Measurements from ENCODE around the gene SNTN.

- TF ChIP-seq EZH2 (IDR thresholded peaks at IDR 0.05; ENCODE audit: borderline replicate concordance, insufficient read depth, low read length, poor library complexity, severe bottlenecking) (no peak), EP300 (conservative IDR thresholded peaks at IDR 0.05; ENCODE audit: poor library complexity, severe bottlenecking) (no peak), CTCF (IDR thresholded peaks at IDR 0.05; ENCODE audit: poor library complexity, severe bottlenecking) (no peak), SMC3 (conservative IDR thresholded peaks at IDR 0.05; ENCODE audit: poor library complexity) (no peak), POLR2AphosphoS5 (IDR thresholded peaks at IDR 0.05) (no peak), MXI1 (conservative IDR thresholded peaks at IDR 0.05; ENCODE audit: poor library complexity, severe bottlenecking) (no peak), RAD21 (conservative IDR thresholded peaks at IDR 0.05) (no peak)
- TF ChIP-seq, protein P1, sequence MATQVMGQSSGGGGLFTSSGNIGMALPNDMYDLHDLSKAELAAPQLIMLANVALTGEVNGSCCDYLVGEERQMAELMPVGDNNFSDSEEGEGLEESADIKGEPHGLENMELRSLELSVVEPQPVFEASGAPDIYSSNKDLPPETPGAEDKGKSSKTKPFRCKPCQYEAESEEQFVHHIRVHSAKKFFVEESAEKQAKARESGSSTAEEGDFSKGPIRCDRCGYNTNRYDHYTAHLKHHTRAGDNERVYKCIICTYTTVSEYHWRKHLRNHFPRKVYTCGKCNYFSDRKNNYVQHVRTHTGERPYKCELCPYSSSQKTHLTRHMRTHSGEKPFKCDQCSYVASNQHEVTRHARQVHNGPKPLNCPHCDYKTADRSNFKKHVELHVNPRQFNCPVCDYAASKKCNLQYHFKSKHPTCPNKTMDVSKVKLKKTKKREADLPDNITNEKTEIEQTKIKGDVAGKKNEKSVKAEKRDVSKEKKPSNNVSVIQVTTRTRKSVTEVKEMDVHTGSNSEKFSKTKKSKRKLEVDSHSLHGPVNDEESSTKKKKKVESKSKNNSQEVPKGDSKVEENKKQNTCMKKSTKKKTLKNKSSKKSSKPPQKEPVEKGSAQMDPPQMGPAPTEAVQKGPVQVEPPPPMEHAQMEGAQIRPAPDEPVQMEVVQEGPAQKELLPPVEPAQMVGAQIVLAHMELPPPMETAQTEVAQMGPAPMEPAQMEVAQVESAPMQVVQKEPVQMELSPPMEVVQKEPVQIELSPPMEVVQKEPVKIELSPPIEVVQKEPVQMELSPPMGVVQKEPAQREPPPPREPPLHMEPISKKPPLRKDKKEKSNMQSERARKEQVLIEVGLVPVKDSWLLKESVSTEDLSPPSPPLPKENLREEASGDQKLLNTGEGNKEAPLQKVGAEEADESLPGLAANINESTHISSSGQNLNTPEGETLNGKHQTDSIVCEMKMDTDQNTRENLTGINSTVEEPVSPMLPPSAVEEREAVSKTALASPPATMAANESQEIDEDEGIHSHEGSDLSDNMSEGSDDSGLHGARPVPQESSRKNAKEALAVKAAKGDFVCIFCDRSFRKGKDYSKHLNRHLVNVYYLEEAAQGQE (IDR thresholded peaks at IDR 0.05; ENCODE audit: borderline replicate concordance) = no peak
These were observed 22.1 kb downstream of the SNTN start for GRCh38 chr3:63674586-63674985.

Data from neural cell (in vitro differentiated cells).